MM.1S (cell line): ENCODE measurements around the gene CA12.
"Not testable (repeated sequence)": the region's sequence is repeated elsewhere in the genome, so short reads cannot be mapped to it uniquely, and the experiment has no call there.

ENCODE experiments used
- DNase-seq: peaks from one replicate; pipeline ENCODE4 v3.0.0-alpha.2; 2015
- H2AFZ ChIP-seq: fragments of 300-600 bp; sonication (generic); 2 replicates; pipeline ENCODE4 v1.6.0; 2016; ENCODE audit warnings: antibody characterized with exemption, low read length
- H3F3A ChIP-seq: fragments of 300-600 bp; sonication (generic); 2 replicates; pipeline ENCODE4 v1.6.1; 2016; ENCODE audit warnings: mild to moderate bottlenecking, antibody characterized with exemption, low read length, moderate library complexity, mixed read lengths; ENCODE audit not compliant: insufficient read depth
- H3K27ac ChIP-seq: fragments of 300-600 bp; sonication (generic); 2 replicates; pipeline ENCODE4 v1.5.1; 2016; ENCODE audit warnings: mild to moderate bottlenecking, low read length
- H3K27me3 ChIP-seq: fragments of 300-600 bp; sonication (generic); replicated peaks from 2 replicates; pipeline ENCODE4 v1.6.0; 2016; ENCODE audit warnings: low read length; ENCODE audit not compliant: insufficient read depth
- H3K36me3 ChIP-seq: fragments of 300-600 bp; sonication (generic); replicated peaks from 2 replicates; pipeline ENCODE4 v1.6.1; 2016; ENCODE audit warnings: mild to moderate bottlenecking, low read length, mixed read lengths; ENCODE audit not compliant: insufficient read depth
- H3K4me1 ChIP-seq: fragments of 300-600 bp; sonication (generic); 2 replicates; pipeline ENCODE4 v1.6.1; 2016; ENCODE audit warnings: low read length, mixed read lengths
- H3K4me2 ChIP-seq: fragments of 300-600 bp; sonication (generic); 2 replicates; pipeline ENCODE4 v1.6.0; 2016; ENCODE audit warnings: low read depth, low read length
- H3K4me3 ChIP-seq: fragments of 300-600 bp; sonication (generic); 2 replicates; pipeline ENCODE4 v1.5.1; 2016; ENCODE audit warnings: low read length, mixed read lengths
- H3K79me2 ChIP-seq: fragments of 300-600 bp; sonication (generic); 2 replicates; pipeline ENCODE4 v1.6.1; 2016; ENCODE audit warnings: mixed run types, low read length, mixed read lengths
- H3K9ac ChIP-seq: fragments of 300-600 bp; sonication (generic); 2 replicates; pipeline ENCODE4 v1.6.1; 2016; ENCODE audit warnings: low read length, mixed read lengths
- H3K9me2 ChIP-seq: fragments of 300-600 bp; sonication (generic); replicated peaks from 2 replicates; pipeline ENCODE4 v1.6.1; 2016; ENCODE audit warnings: mild to moderate bottlenecking, low read length, mixed read lengths; ENCODE audit not compliant: insufficient read depth
- H3K9me3 ChIP-seq: fragments of 300-600 bp; sonication (generic); replicated peaks from 2 replicates; pipeline ENCODE4 v1.6.1; 2016; ENCODE audit warnings: mild to moderate bottlenecking, low read length, mixed read lengths; ENCODE audit not compliant: insufficient read depth
- H4K20me1 ChIP-seq: fragments of 300-600 bp; sonication (generic); 2 replicates; pipeline ENCODE4 v1.6.1; 2016; ENCODE audit warnings: mild to moderate bottlenecking, low read length, moderate library complexity, mixed read lengths; ENCODE audit not compliant: insufficient read depth
- CTCF ChIP-seq: fragments of 300-600 bp; sonication (generic); IDR thresholded peaks from 2 replicates; pipeline ENCODE4 v1.5.1; 2016; ENCODE audit warnings: antibody characterized with exemption, low read length, mixed read lengths
- EZH2 ChIP-seq: fragments of 300-600 bp; sonication (generic); optimal IDR thresholded peaks from 2 replicates; pipeline ENCODE3; 2017; ENCODE audit warnings: low read depth, mild to moderate bottlenecking, antibody characterized with exemption, low read length, mixed read lengths
- EZH2phosphoT487 ChIP-seq: fragments of 300-600 bp; sonication (generic); IDR thresholded peaks from 2 replicates; pipeline ENCODE4 v1.6.1; 2018; ENCODE audit warnings: antibody characterized with exemption, low read length

CA12 gene

GRCh38 chr15:63420333-63420747 lies 38.7 kb upstream of the CA12 start:
- no peaks in the 10 kb centered on the region for H3F3A ChIP-seq
- no peaks in the 10 kb centered on the region for H3K36me3 ChIP-seq
- H4K20me1 ChIP-seq: no peaks in the 10 kb centered on the region
- H2AFZ ChIP-seq: no peak overlapping the region
- DNase-seq: no peak
- no peaks in the 10 kb centered on the region for H3K27me3 ChIP-seq
- no peak overlapping the region for H3K27ac ChIP-seq
- H3K9me3 ChIP-seq: no peaks in the 10 kb centered on the region
- no peak overlapping the region for H3K4me2 ChIP-seq
- no peaks in the 10 kb centered on the region for H3K9me2 ChIP-seq
- no peaks in the 10 kb centered on the region for H3K4me1 ChIP-seq
- no peak overlapping the region for H3K4me3 ChIP-seq
- no peak for TF ChIP-seq EZH2
- TF ChIP-seq EZH2phosphoT487: no peak
- TF ChIP-seq CTCF: no peak
- no peaks in the 10 kb centered on the region for H3K79me2 ChIP-seq
- H3K9ac ChIP-seq: no peak overlapping the region

DNA sequence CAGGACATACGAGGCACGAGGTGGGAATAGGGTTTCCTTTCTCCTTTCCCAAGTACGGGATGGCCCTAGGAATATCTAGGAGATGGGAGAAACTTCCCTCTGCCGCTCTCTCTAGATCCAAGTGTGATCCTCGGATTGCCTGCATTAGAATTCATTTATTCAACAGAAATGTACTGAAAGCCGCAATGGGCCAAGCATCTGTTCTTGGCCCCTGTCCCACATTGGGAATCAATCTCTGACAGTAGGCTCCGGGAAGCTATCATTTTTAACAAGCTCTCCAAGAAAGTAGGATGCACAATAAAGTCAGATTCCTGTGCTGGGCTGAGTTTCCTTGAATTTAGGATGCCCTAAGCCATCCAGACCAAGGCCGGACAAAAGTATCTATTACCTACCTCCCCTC lies 37.2 kb upstream of the CA12 start:
- Histone ChIP-seq H3K4me3 (no peak overlapping the region), H3K9ac (no peak overlapping the region), H3K27me3 (no peaks in the 10 kb centered on the region), H3K4me2 (no peak overlapping the region), H3K9me2 (no peaks in the 10 kb centered on the region), H3K4me1 (no peaks in the 10 kb centered on the region), H3K9me3 (no peaks in the 10 kb centered on the region), H3K79me2 (no peaks in the 10 kb centered on the region), H3K36me3 (no peaks in the 10 kb centered on the region), H2AFZ (no peak overlapping the region), H4K20me1 (no peaks in the 10 kb centered on the region), H3F3A (no peaks in the 10 kb centered on the region), H3K27ac (no peak overlapping the region)
- no peak for DNase-seq
- TF ChIP-seq EZH2phosphoT487 (no peak), EZH2 (no peak), CTCF (no peak)

GRCh38 chr15:63417721-63418120 lies 36.1 kb upstream of the CA12 start:
- H2AFZ ChIP-seq: no peak overlapping the region
- no peak overlapping the region for H3K27ac ChIP-seq
- no peaks in the 10 kb centered on the region for H3K79me2 ChIP-seq
- no peaks in the 10 kb centered on the region for H3K27me3 ChIP-seq
- no peak overlapping the region for H3K9ac ChIP-seq
- no peak overlapping the region for H3K4me2 ChIP-seq
- no peaks in the 10 kb centered on the region for H3K36me3 ChIP-seq
- no peaks in the 10 kb centered on the region for H4K20me1 ChIP-seq
- no peaks in the 10 kb centered on the region for H3K9me3 ChIP-seq
- H3K9me2 ChIP-seq: no peaks in the 10 kb centered on the region
- H3K4me3 ChIP-seq: no peak overlapping the region
- H3F3A ChIP-seq: no peaks in the 10 kb centered on the region
- no peak for DNase-seq
- H3K4me1 ChIP-seq: no peaks in the 10 kb centered on the region
- TF ChIP-seq EZH2: no peak
- TF ChIP-seq EZH2phosphoT487: no peak
- no peak for TF ChIP-seq CTCF

GRCh38 chr15:63417274-63417673 lies 35.6 kb upstream of the CA12 start:
- not testable (repeated sequence) for H3K27ac ChIP-seq, H3F3A ChIP-seq, DNase-seq, H3K4me1 ChIP-seq, H3K9ac ChIP-seq, H2AFZ ChIP-seq, H4K20me1 ChIP-seq, H3K9me2 ChIP-seq, H3K36me3 ChIP-seq, H3K27me3 ChIP-seq, H3K4me3 ChIP-seq, H3K4me2 ChIP-seq, H3K79me2 ChIP-seq, H3K9me3 ChIP-seq
